Renal pelvis (tissue), 12 donors: ENCODE results near the gene NCSTN. TPM values are rescaled to one million over a fixed set of nuclear protein-coding genes. Genes with fewer than 3 reads are reported as not detected.

Experiments
- DNase-seq: peaks from one replicate; pipeline ENCODE4 v3.0.0-alpha.2; 2013
- long read RNA-seq, 16 experiments: transcript quantifications; one replicate each; lab custom pipeline, GENCODE V29; 2026
- polyA plus RNA-seq, 3 donors: library from polyadenylated mRNA; unstranded; fragments of 120-200 nt; gene quantifications; one replicate each; pipeline ENCODE4 v1.2.1, GENCODE V29; 2013; ENCODE audit not compliant: insufficient read length in 3 of 3

Gene NCSTN
- 100 to 1,000 TPM; 162 to 167 (median 167) TPM for polyA plus RNA-seq
- long read RNA-seq, donor 1, transcript NCSTN-201 (17 exons, 2,936 nt) = major isoform, 18 of 81 reads
- long read RNA-seq, donor 1, partial matches to known transcripts = 60 of 81 reads
- long read RNA-seq, donor 1, other reads (novel, unspliced or antisense) = 0 of 81 reads
- long read RNA-seq, donor 2, transcript NCSTN-212 (2 exons, 856 nt) = minor isoform, 6 of 83 reads
- long read RNA-seq, donor 2, transcript NCSTN-201 (17 exons, 2,936 nt) = major isoform, 22 of 83 reads
- long read RNA-seq, donor 2, partial matches to known transcripts = 54 of 83 reads
- long read RNA-seq, donor 2, other reads (novel, unspliced or antisense) = 0 of 83 reads
- long read RNA-seq, donor 3, transcript NCSTN-201 (17 exons, 2,936 nt) = major isoform, 15 of 65 reads
- long read RNA-seq, donor 3, partial matches to known transcripts = 46 of 65 reads
- long read RNA-seq, donor 3, other reads (novel, unspliced or antisense) = 0 of 65 reads
- long read RNA-seq, donor 4, transcript NCSTN-201 (17 exons, 2,936 nt) = major isoform, 22 of 92 reads
- long read RNA-seq, donor 4, transcript NCSTN-212 (2 exons, 856 nt) = minor isoform, 6 of 92 reads
- long read RNA-seq, donor 4, partial matches to known transcripts = 64 of 92 reads
- long read RNA-seq, donor 4, other reads (novel, unspliced or antisense) = 0 of 92 reads
- long read RNA-seq, donor 5, transcript NCSTN-201 (17 exons, 2,936 nt) = major isoform, 10 of 52 reads
- long read RNA-seq, donor 5, partial matches to known transcripts = 40 of 52 reads
- long read RNA-seq, donor 5, other reads (novel, unspliced or antisense) = 0 of 52 reads
- long read RNA-seq, donor 6, transcript NCSTN-201 (17 exons, 2,936 nt) = major isoform, 22 of 69 reads
- long read RNA-seq, donor 6, partial matches to known transcripts = 44 of 69 reads
- long read RNA-seq, donor 6, other reads (novel, unspliced or antisense) = 0 of 69 reads
- long read RNA-seq, donor 7, transcript NCSTN-212 (2 exons, 856 nt) = minor isoform, 5 of 162 reads
- long read RNA-seq, donor 7, transcript NCSTN-201 (17 exons, 2,936 nt) = major isoform, 19 of 162 reads
- long read RNA-seq, donor 7, partial matches to known transcripts = 138 of 162 reads
- long read RNA-seq, donor 7, other reads (novel, unspliced or antisense) = 0 of 162 reads
- long read RNA-seq, donor 8, transcript NCSTN-201 (17 exons, 2,936 nt) = major isoform, 8 of 36 reads
- long read RNA-seq, donor 8, partial matches to known transcripts = 28 of 36 reads
- long read RNA-seq, donor 8, other reads (novel, unspliced or antisense) = 0 of 36 reads
- long read RNA-seq, donor 9, transcript NCSTN-201 (17 exons, 2,936 nt) = major isoform, 25 of 100 reads
- long read RNA-seq, donor 9, partial matches to known transcripts = 71 of 100 reads
- long read RNA-seq, donor 9, other reads (novel, unspliced or antisense) = 0 of 100 reads
- long read RNA-seq, donor 10, transcript NCSTN-201 (17 exons, 2,936 nt) = major isoform, 12 of 61 reads
- long read RNA-seq, donor 10, partial matches to known transcripts = 45 of 61 reads
- long read RNA-seq, donor 10, other reads (novel, unspliced or antisense) = 0 of 61 reads
- long read RNA-seq, donor 11, transcript NCSTN-201 (17 exons, 2,936 nt) = major isoform, 6 of 58 reads
- long read RNA-seq, donor 11, partial matches to known transcripts = 50 of 58 reads
- long read RNA-seq, donor 11, other reads (novel, unspliced or antisense) = 0 of 58 reads
- long read RNA-seq, donor 12, transcript NCSTN-201 (17 exons, 2,936 nt) = major isoform, 35 of 94 reads
- long read RNA-seq, donor 12, partial matches to known transcripts = 57 of 94 reads
- long read RNA-seq, donor 12, other reads (novel, unspliced or antisense) = 0 of 94 reads
- long read RNA-seq, donor 13, transcript NCSTN-212 (2 exons, 856 nt) = major isoform, 5 of 35 reads
- long read RNA-seq, donor 13, transcript NCSTN-201 (17 exons, 2,936 nt) = major isoform, 5 of 35 reads
- long read RNA-seq, donor 13, partial matches to known transcripts = 23 of 35 reads
- long read RNA-seq, donor 13, other reads (novel, unspliced or antisense) = 0 of 35 reads
- long read RNA-seq, donor 14 = 0 reads
- long read RNA-seq, donor 15, transcript NCSTN-201 (17 exons, 2,936 nt) = major isoform, 21 of 86 reads
- long read RNA-seq, donor 15, partial matches to known transcripts = 63 of 86 reads
- long read RNA-seq, donor 15, other reads (novel, unspliced or antisense) = 0 of 86 reads
- long read RNA-seq, donor 16, transcript NCSTN-201 (17 exons, 2,936 nt) = major isoform, 18 of 88 reads
- long read RNA-seq, donor 16, partial matches to known transcripts = 68 of 88 reads
- long read RNA-seq, donor 16, other reads (novel, unspliced or antisense) = 0 of 88 reads

DNA sequence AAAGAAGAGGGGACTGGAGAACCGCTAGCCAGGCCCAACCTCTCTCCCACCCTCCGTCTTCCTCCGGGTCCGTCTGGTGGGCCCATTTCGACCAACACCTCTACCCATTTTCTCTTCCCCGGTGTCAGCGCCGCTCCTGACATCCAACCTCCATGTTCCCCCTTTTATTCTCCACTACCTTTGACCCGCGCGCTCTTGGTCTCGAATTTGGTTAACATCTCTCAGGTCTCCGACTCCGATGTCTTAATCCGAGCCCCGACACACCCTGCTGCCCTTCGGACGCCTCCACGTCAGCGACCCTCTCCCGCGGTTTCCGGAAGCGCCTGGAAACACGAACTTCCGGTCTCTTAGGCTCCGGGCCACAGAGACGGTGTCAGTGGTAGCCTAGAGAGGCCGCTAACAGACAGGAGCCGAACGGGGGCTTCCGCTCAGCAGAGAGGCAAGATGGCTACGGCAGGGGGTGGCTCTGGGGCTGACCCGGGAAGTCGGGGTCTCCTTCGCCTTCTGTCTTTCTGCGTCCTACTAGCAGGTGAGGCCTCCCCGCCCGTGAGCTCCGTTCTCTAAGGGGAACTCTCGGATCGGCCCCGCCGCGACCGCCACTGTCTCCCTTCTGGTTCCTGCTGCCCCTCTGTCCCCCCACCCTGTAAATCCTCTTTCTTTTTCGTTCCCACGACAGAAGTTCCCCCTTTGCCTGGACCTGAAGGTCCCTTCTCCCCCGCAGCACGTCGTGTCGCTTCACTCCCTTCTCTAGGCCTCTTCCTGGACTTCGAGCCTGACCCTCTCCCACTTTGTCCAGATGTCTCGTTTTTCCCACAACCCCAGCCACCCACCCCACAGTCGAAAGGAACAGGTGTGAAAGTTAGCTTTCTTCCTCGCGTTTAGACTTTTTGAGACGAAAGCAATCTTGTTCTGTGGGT lies at the start of gene NCSTN, which contains the start of gene COPA:
NCSTN (plus strand) TSS at position 431 of the 917 bp plus-strand sequence; CDS start at position 445, 14 bp downstream.
COPA (minus strand) TSS at position 298 of the 917 bp plus-strand sequence; CDS start at position 218, 80 bp downstream.
- peak; percentile 96 for DNase-seq

DNA sequence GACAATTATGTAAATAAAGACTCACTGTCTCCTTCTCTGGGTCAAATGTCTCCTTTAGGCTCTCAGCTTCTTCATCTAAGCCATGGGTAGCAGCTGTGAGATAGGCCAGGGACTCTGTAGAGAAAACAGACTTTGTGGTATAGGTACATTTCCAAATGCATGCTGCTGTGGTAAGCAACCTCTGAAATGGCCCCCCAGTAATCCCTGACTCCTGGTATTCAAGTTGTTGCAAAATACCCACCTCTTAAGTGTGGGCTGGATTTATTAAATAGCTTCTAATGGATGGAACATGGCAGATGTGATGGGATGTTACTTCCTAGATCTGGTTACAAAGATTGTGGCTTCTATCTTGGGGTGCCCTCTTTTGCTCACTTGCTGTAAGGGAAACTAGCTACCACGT lies 47.1 kb upstream of the NCSTN start:
- DNase-seq = no peak

- DNase-seq = no peak
Observed at GRCh38 chr1:160300173-160300572, 43.0 kb upstream of the NCSTN start.

DNA sequence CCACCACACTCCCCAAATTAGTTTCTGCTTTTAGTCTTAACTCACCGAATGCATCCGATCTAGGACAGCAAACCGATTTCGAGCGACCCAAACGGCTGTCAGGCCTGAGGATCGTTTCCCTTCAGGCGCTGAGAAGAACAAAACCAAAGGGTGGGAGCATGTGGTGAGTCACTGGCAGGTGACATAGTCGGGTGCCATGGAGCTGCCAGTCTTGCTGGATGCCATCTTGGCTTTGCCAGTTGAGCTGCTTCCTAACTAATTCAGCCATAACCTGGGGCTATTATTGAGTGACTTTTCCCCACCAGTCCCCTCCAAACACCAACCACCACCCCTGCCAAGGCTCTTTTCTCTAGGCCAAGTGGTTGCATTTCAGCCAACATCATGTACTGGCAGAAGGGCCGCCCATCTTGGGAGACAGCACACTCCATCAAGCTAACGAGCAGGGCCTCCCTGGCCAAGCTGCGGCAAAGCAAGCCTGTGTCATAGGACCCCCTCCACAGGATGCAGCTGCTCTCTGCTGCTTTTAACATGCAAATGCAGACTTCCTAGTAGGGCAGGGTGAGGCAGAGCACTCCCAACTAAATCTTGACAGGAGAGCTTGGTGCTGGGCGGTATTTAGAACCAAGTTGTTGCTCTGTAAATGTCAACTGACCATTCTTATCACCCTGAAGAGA lies 35.9 kb upstream of the NCSTN start:
- no peak for DNase-seq

DNA sequence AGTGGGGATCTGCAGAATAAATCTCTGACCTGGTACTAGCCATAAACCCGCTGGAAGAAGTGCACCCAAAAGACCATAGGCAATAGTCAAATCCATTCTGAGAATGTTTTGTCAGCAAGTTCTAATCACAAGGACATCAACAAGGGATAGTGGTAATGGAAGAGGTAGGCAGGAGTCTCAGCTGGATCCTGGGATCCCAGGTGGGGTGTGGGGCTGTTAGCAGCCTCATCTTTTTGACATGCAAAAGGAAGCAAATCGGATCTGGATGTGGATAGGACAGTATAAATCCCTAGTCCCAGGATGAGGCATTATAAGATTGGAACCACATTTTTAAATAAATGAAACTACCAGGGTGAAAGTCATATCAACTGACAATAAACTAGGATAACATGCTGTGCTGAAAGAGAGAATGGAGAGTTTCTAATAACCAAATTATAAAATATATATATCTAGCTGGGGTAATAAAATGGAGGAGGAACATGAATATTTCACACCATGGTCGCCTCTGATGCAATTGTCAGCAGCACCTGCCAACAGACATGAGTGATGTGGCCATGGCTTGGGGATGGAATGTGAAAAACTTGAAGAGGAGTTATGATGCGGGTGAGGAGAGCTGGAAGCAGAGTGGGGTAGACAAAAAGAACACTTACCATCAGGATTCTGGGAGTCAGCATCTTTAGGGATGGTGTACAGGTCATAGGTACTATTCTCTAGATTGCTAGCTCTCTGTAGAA lies 34.6 kb upstream of the NCSTN start:
- no peak for DNase-seq

GRCh38 chr1:160309185-160309557 lies 34.0 kb upstream of the NCSTN start:
- DNase-seq = no peak

- DNase-seq = no peak
Observed at GRCh38 chr1:160309571-160309970, 33.6 kb upstream of the NCSTN start.

GRCh38 chr1:160315359-160315758 lies 27.8 kb upstream of the NCSTN start:
- DNase-seq = no peak

GRCh38 chr1:160322831-160323230 lies 20.4 kb upstream of the NCSTN start:
- no peak for DNase-seq

- DNase-seq = no peak
Observed at GRCh38 chr1:160325252-160325651, 17.9 kb upstream of the NCSTN start.

GRCh38 chr1:160326418-160326817 lies 16.8 kb upstream of the NCSTN start:
- DNase-seq = no peak

DNA sequence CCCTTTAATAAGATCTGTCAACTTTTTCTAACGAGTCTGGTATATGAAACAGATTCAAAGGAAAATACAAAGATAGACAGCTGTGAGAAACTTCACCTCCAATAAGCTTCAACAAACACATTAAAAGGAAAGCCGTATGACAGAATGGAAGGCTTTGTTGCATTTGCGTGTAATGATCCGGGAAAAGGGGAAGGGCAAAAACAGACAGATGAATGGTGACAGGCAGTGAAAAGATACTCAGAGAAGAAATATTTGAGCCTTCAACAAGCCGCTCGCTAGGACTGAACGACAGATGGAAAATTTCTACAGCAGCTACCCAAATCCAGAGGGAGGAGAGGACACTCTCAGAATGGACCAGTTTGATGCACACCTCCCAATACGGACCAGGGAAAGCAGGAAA lies 15.0 kb upstream of the NCSTN start:
- DNase-seq = no peak

DNA sequence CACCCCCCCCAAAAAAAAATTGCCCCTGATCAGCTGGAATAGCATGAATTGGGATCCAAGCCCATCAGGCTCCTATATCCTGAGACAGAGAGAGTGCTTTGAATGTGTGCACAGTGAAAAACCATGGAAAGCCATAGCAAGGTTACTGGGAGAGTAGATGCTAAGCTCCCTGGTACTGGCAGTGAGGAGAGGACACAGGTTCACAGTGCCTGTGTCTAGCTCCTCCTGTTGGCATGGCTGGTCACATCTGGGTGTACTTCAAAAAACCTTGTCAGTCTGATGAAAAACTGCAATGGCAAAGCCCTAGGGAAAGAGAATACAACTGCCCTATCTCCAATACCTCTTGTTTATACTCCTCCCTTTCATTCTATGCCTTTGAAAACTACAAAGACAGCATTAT lies 13.1 kb upstream of the NCSTN start:
- no peak for DNase-seq

- DNase-seq = no peak
Observed at GRCh38 chr1:160332516-160332915, 10.7 kb upstream of the NCSTN start.

- DNase-seq = no peak
Observed at GRCh38 chr1:160338580-160338979, 4.6 kb upstream of the NCSTN start.

- DNase-seq = no peak
Observed at GRCh38 chr1:160340146-160340545, 3.0 kb upstream of the NCSTN start.

GRCh38 chr1:160340866-160341265 lies 2.3 kb upstream of the NCSTN start:
- no peak for DNase-seq
